ENCODE measurements around the gene SLC41A2. TPM values are rescaled to one million over a fixed set of nuclear protein-coding genes. Genes with fewer than 3 reads are reported as not detected.

SLC41A2 gene
- total RNA-seq, 1 experiment from 2014 or later = 14.8 TPM

DNA sequence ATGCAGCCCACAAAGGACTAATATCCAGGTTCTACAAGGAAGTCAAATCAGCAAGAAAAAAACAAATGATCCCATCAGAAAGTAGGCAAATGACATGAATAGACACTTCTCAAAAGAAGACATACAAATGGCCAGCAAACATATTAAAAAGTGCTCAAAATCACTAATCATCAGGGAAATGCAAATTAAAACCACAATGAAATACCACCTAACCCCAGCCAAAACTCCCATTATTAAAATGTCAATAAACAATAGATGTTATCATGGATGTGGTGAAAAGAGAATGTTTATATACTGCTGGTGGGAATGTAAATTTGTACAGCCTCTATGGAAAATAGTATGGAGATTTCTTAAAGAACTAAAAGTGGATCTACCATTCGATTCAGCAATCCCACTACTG, 25.0 kb downstream of the SLC41A2 start:
- Histone ChIP-seq H3K27ac (no peak overlapping the region), H3K36me3 (ENCODE audit: low read depth) (no peaks in the 10 kb centered on the region), H2AFZ (no peak overlapping the region), H3F3A (ENCODE audit: insufficient read depth, low read depth) (no peaks in the 10 kb centered on the region), H3K79me2 (ENCODE audit: low read depth) (no peaks in the 10 kb centered on the region), H3K4me1 (replicated peaks; ENCODE audit: insufficient read depth) (no peaks in the 10 kb centered on the region), H3K9me3 (ENCODE audit: insufficient read depth, low read depth) (no peaks in the 10 kb centered on the region), H4K20me1 (ENCODE audit: insufficient read depth) (no peaks in the 10 kb centered on the region; the same call in 1 of the 2 replicates), H3K27me3 (ENCODE audit: insufficient read depth, low read depth) (no peaks in the 10 kb centered on the region), H3K9me2 (ENCODE audit: insufficient read depth) (no peaks in the 10 kb centered on the region), H3K4me3 (no peak overlapping the region), H3K4me2 (no peak overlapping the region)
- TF ChIP-seq, protein P1, sequence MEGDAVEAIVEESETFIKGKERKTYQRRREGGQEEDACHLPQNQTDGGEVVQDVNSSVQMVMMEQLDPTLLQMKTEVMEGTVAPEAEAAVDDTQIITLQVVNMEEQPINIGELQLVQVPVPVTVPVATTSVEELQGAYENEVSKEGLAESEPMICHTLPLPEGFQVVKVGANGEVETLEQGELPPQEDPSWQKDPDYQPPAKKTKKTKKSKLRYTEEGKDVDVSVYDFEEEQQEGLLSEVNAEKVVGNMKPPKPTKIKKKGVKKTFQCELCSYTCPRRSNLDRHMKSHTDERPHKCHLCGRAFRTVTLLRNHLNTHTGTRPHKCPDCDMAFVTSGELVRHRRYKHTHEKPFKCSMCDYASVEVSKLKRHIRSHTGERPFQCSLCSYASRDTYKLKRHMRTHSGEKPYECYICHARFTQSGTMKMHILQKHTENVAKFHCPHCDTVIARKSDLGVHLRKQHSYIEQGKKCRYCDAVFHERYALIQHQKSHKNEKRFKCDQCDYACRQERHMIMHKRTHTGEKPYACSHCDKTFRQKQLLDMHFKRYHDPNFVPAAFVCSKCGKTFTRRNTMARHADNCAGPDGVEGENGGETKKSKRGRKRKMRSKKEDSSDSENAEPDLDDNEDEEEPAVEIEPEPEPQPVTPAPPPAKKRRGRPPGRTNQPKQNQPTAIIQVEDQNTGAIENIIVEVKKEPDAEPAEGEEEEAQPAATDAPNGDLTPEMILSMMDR (conservative IDR thresholded peaks at IDR 0.05) = no peak
- no peak for TF ChIP-seq EZH2 (IDR thresholded peaks at IDR 0.05; ENCODE audit: low read depth)
- intact Hi-C loops (cut with micrococcal nuclease; ENCODE audit: unreplicated experiment) = no loop called here
- CTCF ChIA-PET = interaction anchor here (0.6 kb wide), 1 partner anchor 24 kb away, joined by 9 read pairs; no protein-coding TSS in a partner anchor
- BruUV-seq (replicated peaks) = no TSS peak
- no peak for DNase-seq
- POLR2A ChIA-PET (ENCODE audit: unreplicated experiment) = no interaction called here

DNA sequence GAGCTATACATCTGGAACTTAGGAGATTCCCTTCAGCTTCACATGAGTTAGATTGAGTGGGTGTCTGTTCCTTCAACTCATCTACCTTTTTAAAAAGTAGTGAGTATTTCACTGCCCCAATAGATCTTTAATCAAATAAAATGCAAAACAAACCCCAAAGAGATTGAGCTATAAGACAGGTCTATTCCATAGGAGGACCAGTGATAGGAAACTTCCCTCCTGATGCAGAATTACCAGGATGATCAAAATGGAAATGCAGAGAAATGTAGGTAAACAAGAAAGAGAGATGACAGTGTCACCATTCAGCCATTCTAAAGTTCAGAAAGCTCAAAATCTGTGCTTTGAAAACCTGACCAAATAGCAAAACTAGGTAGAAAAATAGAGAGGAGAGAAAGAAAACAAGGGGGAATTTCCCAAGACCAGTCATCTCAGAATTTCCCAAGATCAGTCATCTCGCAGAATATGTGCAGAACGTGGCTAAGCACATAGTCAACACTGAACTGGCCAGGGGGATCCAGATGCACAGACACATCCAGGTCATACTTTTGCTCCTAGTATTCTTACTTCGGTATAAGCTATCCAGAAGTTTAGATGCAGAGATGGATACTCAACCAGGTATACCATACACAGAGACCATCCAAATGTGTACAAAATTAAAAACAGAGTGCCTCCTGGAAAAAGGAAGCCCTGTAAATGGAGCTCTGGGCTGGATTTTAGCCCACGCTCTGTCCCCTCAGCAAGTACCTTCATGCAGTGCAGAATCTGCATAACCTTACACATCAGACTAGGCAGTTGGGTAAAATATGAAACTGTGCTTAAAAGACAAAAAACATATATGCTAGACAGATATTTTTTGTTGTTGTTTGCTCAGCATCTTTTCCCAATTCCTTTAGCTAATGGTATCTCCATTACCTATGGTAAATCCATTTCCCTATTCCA, 27.4 kb downstream of the SLC41A2 start:
- Histone ChIP-seq H4K20me1 (ENCODE audit: insufficient read depth) (no peaks in the 10 kb centered on the region; the same call in 1 of the 2 replicates), H3K9me3 (ENCODE audit: insufficient read depth, low read depth) (no peaks in the 10 kb centered on the region), H3K4me2 (no peak overlapping the region), H3K27me3 (ENCODE audit: insufficient read depth, low read depth) (no peaks in the 10 kb centered on the region), H3K36me3 (ENCODE audit: low read depth) (no peaks in the 10 kb centered on the region), H3F3A (ENCODE audit: insufficient read depth, low read depth) (no peaks in the 10 kb centered on the region), H2AFZ (no peak overlapping the region), H3K79me2 (ENCODE audit: low read depth) (no peaks in the 10 kb centered on the region), H3K9me2 (ENCODE audit: insufficient read depth) (no peaks in the 10 kb centered on the region), H3K4me3 (no peak overlapping the region), H3K27ac (no peak overlapping the region), H3K4me1 (replicated peaks; ENCODE audit: insufficient read depth) (no peaks in the 10 kb centered on the region)
- CTCF ChIA-PET = no interaction called here
- TF ChIP-seq, protein P1 (conservative IDR thresholded peaks at IDR 0.05) = no peak
- TF ChIP-seq EZH2 (IDR thresholded peaks at IDR 0.05; ENCODE audit: low read depth) = no peak
- intact Hi-C loops (cut with micrococcal nuclease; ENCODE audit: unreplicated experiment) = no loop called here
- DNase-seq = no peak
- BruUV-seq (replicated peaks) = no TSS peak
- POLR2A ChIA-PET (ENCODE audit: unreplicated experiment) = no interaction called here

DNA sequence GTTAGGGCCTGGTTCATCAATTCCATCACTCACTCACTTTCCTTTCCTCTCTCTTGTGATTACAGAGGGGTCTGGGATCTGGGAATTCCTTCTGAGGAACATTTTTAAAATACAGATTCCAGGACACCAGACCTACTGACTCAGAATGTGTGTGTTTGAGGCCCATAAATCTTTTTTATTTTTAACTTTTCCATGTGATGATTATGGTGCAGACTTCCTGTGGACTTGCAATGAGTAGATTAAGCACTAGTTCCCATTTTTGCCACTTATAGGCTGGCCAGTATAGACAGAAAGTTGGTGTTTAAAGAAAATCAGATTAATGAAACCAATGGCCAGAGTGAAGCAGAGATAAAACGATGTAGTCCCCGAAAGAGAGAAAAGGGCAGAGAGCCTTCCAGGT, 28.1 kb downstream of the SLC41A2 start:
- Histone ChIP-seq H4K20me1 (ENCODE audit: insufficient read depth) (no peaks in the 10 kb centered on the region; the same call in 1 of the 2 replicates), H3K27me3 (ENCODE audit: insufficient read depth, low read depth) (no peaks in the 10 kb centered on the region), H2AFZ (no peak overlapping the region), H3K27ac (no peak overlapping the region), H3K79me2 (ENCODE audit: low read depth) (no peaks in the 10 kb centered on the region), H3F3A (ENCODE audit: insufficient read depth, low read depth) (no peaks in the 10 kb centered on the region), H3K4me2 (no peak overlapping the region), H3K36me3 (ENCODE audit: low read depth) (no peaks in the 10 kb centered on the region), H3K9me2 (ENCODE audit: insufficient read depth) (no peaks in the 10 kb centered on the region), H3K4me1 (replicated peaks; ENCODE audit: insufficient read depth) (no peaks in the 10 kb centered on the region), H3K9me3 (ENCODE audit: insufficient read depth, low read depth) (no peaks in the 10 kb centered on the region), H3K4me3 (no peak overlapping the region)
- CTCF ChIA-PET = no interaction called here
- POLR2A ChIA-PET (ENCODE audit: unreplicated experiment) = no interaction called here
- no peak for DNase-seq
- intact Hi-C loops (cut with micrococcal nuclease; ENCODE audit: unreplicated experiment) = no loop called here
- BruUV-seq (replicated peaks) = no TSS peak
- TF ChIP-seq, protein P1 (conservative IDR thresholded peaks at IDR 0.05) = no peak
- no peak for TF ChIP-seq EZH2 (IDR thresholded peaks at IDR 0.05; ENCODE audit: low read depth)
